Progenitor cell of endocrine pancreas (in vitro differentiated cells): ENCODE results near the gene SRCIN1. TPM values are rescaled to one million over a fixed set of nuclear protein-coding genes. Genes with fewer than 3 reads are reported as not detected.
A peak's percentile ranks its signal among the peaks of the same experiment; 100 is the strongest.

Experiments used
- DNase-seq: peaks from one replicate; pipeline ENCODE4 v3.0.0; 2021; ENCODE audit warnings: low spot score; ENCODE audit not compliant: unreplicated experiment
- H3K27ac Mint-ChIP-seq: 2 replicates; pipeline ENCODE4 v1.8.0; 2021; ENCODE audit warnings: mild to moderate bottlenecking, moderate library complexity, mixed read lengths
- H3K27me3 Mint-ChIP-seq: 2 replicates; pipeline ENCODE4 v1.8.0; 2021; ENCODE audit warnings: mixed read lengths
- H3K36me3 Mint-ChIP-seq: 2 replicates; pipeline ENCODE4 v1.8.0; 2022; ENCODE audit warnings: mixed read lengths; ENCODE audit not compliant: insufficient read depth
- H3K4me1 Mint-ChIP-seq: 2 replicates; pipeline ENCODE4 v1.8.0; 2021; ENCODE audit warnings: low read depth, mixed read lengths
- H3K4me3 Mint-ChIP-seq: 2 replicates; pipeline ENCODE4 v1.8.0; 2021; ENCODE audit warnings: low read depth, mild to moderate bottlenecking, moderate library complexity, mixed read lengths
- H3K9me3 Mint-ChIP-seq: 2 replicates; pipeline ENCODE4 v1.8.0; 2021; ENCODE audit warnings: low read depth, mixed read lengths
- total RNA-seq: library from RNA; stranded (reverse); gene quantifications from 2 replicates; pipeline ENCODE4 v1.2.1, GENCODE V29; 2021
- TF ChIP-seq, protein P1 (sequence below): fragments of 200-600 bp; sonication (generic); IDR thresholded peaks from one replicate; pipeline ENCODE4 v1.5.0; 2021; ENCODE audit warnings: antibody characterized with exemption, mild to moderate bottlenecking; ENCODE audit not compliant: unreplicated experiment

Gene SRCIN1
- total RNA-seq, 1 donor from 2014 or later, result 13.8 TPM

- H3K4me3 Mint-ChIP-seq, result no peak overlapping the region
- peaks cover 5% of the 10 kb centered on the region for H3K4me1 Mint-ChIP-seq
- TF ChIP-seq, protein P1, sequence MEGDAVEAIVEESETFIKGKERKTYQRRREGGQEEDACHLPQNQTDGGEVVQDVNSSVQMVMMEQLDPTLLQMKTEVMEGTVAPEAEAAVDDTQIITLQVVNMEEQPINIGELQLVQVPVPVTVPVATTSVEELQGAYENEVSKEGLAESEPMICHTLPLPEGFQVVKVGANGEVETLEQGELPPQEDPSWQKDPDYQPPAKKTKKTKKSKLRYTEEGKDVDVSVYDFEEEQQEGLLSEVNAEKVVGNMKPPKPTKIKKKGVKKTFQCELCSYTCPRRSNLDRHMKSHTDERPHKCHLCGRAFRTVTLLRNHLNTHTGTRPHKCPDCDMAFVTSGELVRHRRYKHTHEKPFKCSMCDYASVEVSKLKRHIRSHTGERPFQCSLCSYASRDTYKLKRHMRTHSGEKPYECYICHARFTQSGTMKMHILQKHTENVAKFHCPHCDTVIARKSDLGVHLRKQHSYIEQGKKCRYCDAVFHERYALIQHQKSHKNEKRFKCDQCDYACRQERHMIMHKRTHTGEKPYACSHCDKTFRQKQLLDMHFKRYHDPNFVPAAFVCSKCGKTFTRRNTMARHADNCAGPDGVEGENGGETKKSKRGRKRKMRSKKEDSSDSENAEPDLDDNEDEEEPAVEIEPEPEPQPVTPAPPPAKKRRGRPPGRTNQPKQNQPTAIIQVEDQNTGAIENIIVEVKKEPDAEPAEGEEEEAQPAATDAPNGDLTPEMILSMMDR, result no peak
- peaks cover 27% of the 10 kb centered on the region for H3K27me3 Mint-ChIP-seq
- no peak for DNase-seq
- H3K36me3 Mint-ChIP-seq, result no peaks in the 10 kb centered on the region
- H3K9me3 Mint-ChIP-seq, result peaks cover 3% of the 10 kb centered on the region
- no peak overlapping the region for H3K27ac Mint-ChIP-seq
These were observed 69.1 kb downstream of the SRCIN1 start for GRCh38 chr17:38536661-38537060.

GRCh38 chr17:38535886-38536285 lies 69.9 kb downstream of the SRCIN1 start:
- H3K27me3 Mint-ChIP-seq, result peaks cover 28% of the 10 kb centered on the region
- H3K27ac Mint-ChIP-seq, result peak overlapping the region; percentile 49
- no peaks in the 10 kb centered on the region for H3K36me3 Mint-ChIP-seq
- DNase-seq, result no peak
- H3K4me1 Mint-ChIP-seq, result peaks cover 5% of the 10 kb centered on the region
- peaks cover 3% of the 10 kb centered on the region for H3K9me3 Mint-ChIP-seq
- TF ChIP-seq, protein P1, result no peak
- H3K4me3 Mint-ChIP-seq, result no peak overlapping the region

GRCh38 chr17:38534498-38534885 lies 71.3 kb downstream of the SRCIN1 start:
- Mint-ChIP-seq H3K4me1 (peaks cover 5% of the 10 kb centered on the region), H3K36me3 (no peaks in the 10 kb centered on the region), H3K27ac (no peak overlapping the region), H3K27me3 (peaks cover 40% of the 10 kb centered on the region), H3K4me3 (no peak overlapping the region), H3K9me3 (peaks cover 3% of the 10 kb centered on the region)
- TF ChIP-seq, protein P1, result no peak
- DNase-seq, result no peak

DNA sequence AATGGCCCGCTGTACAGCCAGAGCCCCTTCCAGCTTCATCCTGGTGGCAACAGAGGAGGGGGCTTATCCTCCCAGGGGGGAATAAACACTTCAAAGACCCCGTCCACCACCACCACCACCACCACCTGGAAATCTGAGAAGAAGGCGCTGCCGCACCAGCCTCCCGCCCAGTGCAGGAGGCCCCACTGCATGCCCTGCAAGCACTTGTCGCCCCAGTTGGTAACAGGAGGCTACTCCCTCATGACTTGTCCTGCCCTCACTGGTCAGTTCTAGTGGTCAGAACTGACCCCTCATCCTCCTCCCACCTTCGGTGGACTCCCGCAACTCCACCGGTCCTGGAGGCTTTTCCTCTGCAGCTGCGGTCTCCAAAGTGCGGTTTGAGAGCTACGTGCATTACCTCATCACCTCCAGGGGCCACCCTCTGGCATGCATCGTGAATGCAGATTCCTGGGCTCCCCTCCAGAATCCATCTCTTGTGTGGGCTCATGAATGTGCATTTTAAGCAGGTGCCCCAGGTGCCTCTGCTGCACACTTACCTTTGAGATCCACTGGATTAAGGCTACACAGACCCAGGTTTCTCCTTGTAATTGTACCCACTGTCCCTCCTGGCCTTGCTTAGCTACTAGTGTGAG lies 71.8 kb downstream of the SRCIN1 start:
- no peak for DNase-seq
- TF ChIP-seq, protein P1, result no peak
- H3K9me3 Mint-ChIP-seq, result peaks cover 3% of the 10 kb centered on the region
- peaks cover 43% of the 10 kb centered on the region for H3K27me3 Mint-ChIP-seq
- no peak overlapping the region for H3K27ac Mint-ChIP-seq
- peaks cover 5% of the 10 kb centered on the region for H3K4me1 Mint-ChIP-seq
- H3K4me3 Mint-ChIP-seq, result no peak overlapping the region
- H3K36me3 Mint-ChIP-seq, result no peaks in the 10 kb centered on the region

GRCh38 chr17:38533241-38533640 lies 72.5 kb downstream of the SRCIN1 start:
- H3K36me3 Mint-ChIP-seq, result no peaks in the 10 kb centered on the region
- peaks cover 49% of the 10 kb centered on the region for H3K27me3 Mint-ChIP-seq
- TF ChIP-seq, protein P1, result no peak

More at GRCh38 chr17:38533241-38533640, 72.5 kb downstream of the SRCIN1 start:
- DNase-seq, result no peak
- Mint-ChIP-seq H3K27ac (no peak overlapping the region), H3K4me3 (no peak overlapping the region), H3K9me3 (no peaks in the 10 kb centered on the region), H3K4me1 (peaks cover 3% of the 10 kb centered on the region)
